Stomach (tissue), 9 donors: ENCODE measurements around the gene PLEKHH3. TPM values are rescaled to one million over a fixed set of nuclear protein-coding genes. Genes with fewer than 3 reads are reported as not detected.

Experiments
- DNase-seq, 2 donors: peaks; one replicate each; pipeline versions ENCODE4 v3.0.0 to v3.0.0-alpha.2; 2013 to 2019
- H3K27ac ChIP-seq, 5 donors: fragments of 200-600 bp in 4 of 5; sonication (generic) in 4 of 5; one replicate each; pipeline ENCODE4 v1.5.1; 2013 to 2019; ENCODE audit warnings: mild to moderate bottlenecking in 1 of 5, moderate library complexity in 1 of 5
- H3K27me3 ChIP-seq, 3 donors: fragments of 200-600 bp; sonication (generic); one replicate each; pipeline ENCODE4 v1.5.1; 2017 to 2019; ENCODE audit warnings: mixed run types in 1 of 3
- H3K36me3 ChIP-seq, 4 donors: fragments of 200-600 bp; sonication (generic); 1 replicate in 3 of 4; 2 replicates in 1 of 4; pipeline ENCODE4 v1.5.1; 2016 to 2019
- H3K4me1 ChIP-seq, 4 donors: fragments of 200-600 bp; sonication (generic); one replicate each; pipeline ENCODE4 v1.5.1; 2016 to 2019
- H3K4me3 ChIP-seq, 4 donors: fragments of 200-600 bp; sonication (generic) in 3 of 4; one replicate each; pipeline ENCODE4 v1.5.1; 2016 to 2019; ENCODE audit warnings: mild to moderate bottlenecking in 1 of 4
- H3K9me3 ChIP-seq, 4 donors: fragments of 200-600 bp; sonication (generic); one replicate each; pipeline ENCODE4 v1.5.1; 2016 to 2019
- CTCF ChIP-seq, 7 experiments: fragments of 450-650 bp in 4 of 7; fragments of 200-600 bp in 3 of 7; sonication (generic) in 3 of 7; IDR thresholded peaks; one replicate each; pipeline ENCODE4 v1.5.1; 2016 to 2019; ENCODE audit warnings: antibody characterized with exemption in 7 of 7, control low read depth in 2 of 7, mild to moderate bottlenecking in 1 of 7
- EP300 ChIP-seq: sonication (generic); formaldehyde crosslinking; IDR thresholded peaks from one replicate; pipeline ENCODE4 v1.6.1; 2017; ENCODE audit warnings: antibody characterized with exemption
- POLR2A ChIP-seq, 4 donors: fragments of 450-650 bp; IDR thresholded peaks; one replicate each; pipeline ENCODE4 v1.6.1; 2016; ENCODE audit warnings: antibody characterized with exemption in 4 of 4, control low read depth in 2 of 4, mild to moderate bottlenecking in 1 of 4, moderate library complexity in 1 of 4
- POLR2AphosphoS5 ChIP-seq, 3 donors: sonication (generic); formaldehyde crosslinking; IDR thresholded peaks; one replicate each; pipeline ENCODE4 v1.6.1; 2016; ENCODE audit warnings: antibody characterized with exemption in 3 of 3
- WGBS, 5 donors: extraction: QIAGEN DNeasy Blood & Tissue Kit in 3 of 5; methylation state at CpG; one replicate each; pipeline versions ENCODE4 v1.1.5 to v1.1.7; 2013 to 2018; 5-methylcytosine and 5-hydroxymethylcytosine counted together
- intact Hi-C: fragments of 100-400 bp; cut with DNase I; formaldehyde crosslinking; loops from one replicate; pipeline ENCODE4 v1.15.1; 2023; ENCODE audit warnings: low total_unique reads
- polyA plus RNA-seq, 3 donors: library from polyadenylated mRNA; stranded (reverse); fragments of 200-250 nt; gene quantifications; one replicate each; pipeline ENCODE4 v1.2.3, GENCODE V29; 2013
- total RNA-seq, 5 donors: library from RNA; depleted of rRNA; stranded (reverse); fragments of >200 nt; gene quantifications; one replicate each; pipeline versions ENCODE4 v1.1.0 to v1.2.3, GENCODE V29; 2014 to 2016
- donor health status: healthy with polysubstance abuse.
- donor health status: Bipolar disorder and iron deficiency.
- donor health status: healthy.

Gene PLEKHH3
- total and polyA plus RNA-seq, 8 donors, result 16.5 to 96.0 (median 40.4) TPM

DNA sequence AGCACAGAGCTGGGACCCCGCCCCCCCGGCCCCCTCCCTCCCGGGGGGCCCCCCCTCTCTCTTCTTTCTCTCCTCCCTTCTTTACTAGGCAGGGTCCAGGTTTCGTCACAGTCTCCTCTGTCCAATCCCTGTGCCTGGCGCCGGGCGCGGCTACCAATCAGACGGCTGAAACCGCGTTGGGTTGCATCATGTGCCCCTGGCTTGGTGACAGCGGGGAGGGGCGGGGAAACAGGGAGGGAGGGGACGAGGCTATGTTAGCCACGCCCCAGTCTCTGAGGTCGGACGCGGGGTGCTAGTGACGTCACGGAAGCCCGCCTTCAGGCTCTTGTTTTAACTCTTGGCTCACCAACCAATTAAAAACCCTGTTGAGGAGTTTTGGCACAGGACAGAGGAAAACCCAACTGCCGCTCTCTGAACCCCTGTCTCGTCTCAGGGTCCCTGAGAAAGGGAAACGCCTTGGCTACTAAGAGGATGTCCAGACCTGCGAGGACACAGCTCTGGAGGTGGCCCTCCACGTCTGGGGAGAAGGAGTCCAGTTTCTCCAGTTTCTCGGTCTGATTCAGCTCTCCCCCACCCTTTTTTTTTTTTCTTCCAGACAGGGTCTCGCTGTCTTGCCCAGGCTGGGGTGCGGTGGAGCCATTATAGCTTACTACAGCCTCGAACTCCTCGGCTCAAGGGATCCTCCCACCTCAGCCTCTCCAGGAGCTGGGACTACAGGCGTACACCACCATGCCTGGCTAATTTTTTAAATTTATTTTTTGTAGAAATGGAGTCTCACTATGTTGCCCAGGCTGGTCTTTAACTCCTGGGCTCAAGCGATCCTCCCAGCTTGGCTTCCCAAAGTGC lies 441 bp upstream of the PLEKHH3 start:
- H3K4me1 ChIP-seq, result peaks cover 62 to 89% (median 81%) of the 10 kb centered on the region in 4 donors
- intact Hi-C loops, result no loop called here
- 1 to 4% (median 3%) methylated on average over 15 to 32 of the region's 33 CpGs for WGBS, 5 donors

GRCh38 chr17:42675965-42676423 lies 800 bp downstream of the PLEKHH3 start:
- Histone ChIP-seq H3K27ac (peak overlapping the region; percentile 75 to 99 (median 96)), H3K27me3 (peaks cover 0 to 48% (median 0%) of the 10 kb centered on the region in 3 donors), H3K9me3 (no peaks in the 10 kb centered on the region), H3K4me3 (peak overlapping the region; percentile 85 to 96 (median 90)), H3K36me3 (peaks cover 26 to 28% (median 27%) of the 10 kb centered on the region in 4 donors), H3K4me1 (peaks cover 54 to 87% (median 76%) of the 10 kb centered on the region in 4 donors)
- TF ChIP-seq EP300, result no peak
- no peak for TF ChIP-seq CTCF (IDR thresholded peaks at IDR 0.05)
- TF ChIP-seq POLR2A (IDR thresholded peaks at IDR 0.05), result no peak
- peak in 2 of 3 donors; percentile 75 to 76 for TF ChIP-seq POLR2AphosphoS5 (IDR thresholded peaks at IDR 0.05)
- DNase-seq, result peak; percentile 82 to 85
- WGBS, 5 donors, result 0 to 2% (median 1%) methylated on average over 8 to 43 of the region's 43 CpGs
- intact Hi-C loops, result no loop called here

More for the DNA sequence above, 441 bp upstream of the PLEKHH3 start:
- peaks cover 13 to 16% (median 14%) of the 10 kb centered on the region in 4 donors for H3K36me3 ChIP-seq
- DNase-seq, result peak; percentile 100
- TF ChIP-seq EP300 (no peak), CTCF (IDR thresholded peaks at IDR 0.05) (peak in 1 of 7 experiments; percentile 14), POLR2A (IDR thresholded peaks at IDR 0.05) (no peak), POLR2AphosphoS5 (IDR thresholded peaks at IDR 0.05) (peak in 2 of 3 donors; percentile 65 to 78)
- H3K4me3 ChIP-seq, result peak overlapping the region; percentile 85 to 96 (median 90)
- peak overlapping the region; percentile 91 to 99 (median 97) for H3K27ac ChIP-seq
- H3K9me3 ChIP-seq, result no peaks in the 10 kb centered on the region
- peaks cover 0 to 49% (median 0%) of the 10 kb centered on the region in 3 donors for H3K27me3 ChIP-seq

- H3K27ac ChIP-seq, result peak overlapping the region; percentile 75 to 99 (median 96)
- peaks cover 51 to 87% (median 78%) of the 10 kb centered on the region in 4 donors for H3K4me1 ChIP-seq
- TF ChIP-seq CTCF (IDR thresholded peaks at IDR 0.05), result no peak
- TF ChIP-seq EP300, result no peak
- TF ChIP-seq POLR2A (IDR thresholded peaks at IDR 0.05), result no peak
- no peak for TF ChIP-seq POLR2AphosphoS5 (IDR thresholded peaks at IDR 0.05)
- peak; percentile 76 to 77 for DNase-seq
- WGBS, 5 donors, result 0 to 1% (median 1%) methylated on average over 18 to 27 of the region's 27 CpGs
- peaks cover 31 to 33% (median 32%) of the 10 kb centered on the region in 4 donors for H3K36me3 ChIP-seq
- intact Hi-C loops, result no loop called here
- H3K27me3 ChIP-seq, result peaks cover 0 to 54% (median 0%) of the 10 kb centered on the region in 3 donors
- H3K4me3 ChIP-seq, result peak overlapping the region; percentile 85 to 96 (median 90)
- H3K9me3 ChIP-seq, result no peaks in the 10 kb centered on the region
Observed at GRCh38 chr17:42675348-42675964, 1.3 kb downstream of the PLEKHH3 start.

DNA sequence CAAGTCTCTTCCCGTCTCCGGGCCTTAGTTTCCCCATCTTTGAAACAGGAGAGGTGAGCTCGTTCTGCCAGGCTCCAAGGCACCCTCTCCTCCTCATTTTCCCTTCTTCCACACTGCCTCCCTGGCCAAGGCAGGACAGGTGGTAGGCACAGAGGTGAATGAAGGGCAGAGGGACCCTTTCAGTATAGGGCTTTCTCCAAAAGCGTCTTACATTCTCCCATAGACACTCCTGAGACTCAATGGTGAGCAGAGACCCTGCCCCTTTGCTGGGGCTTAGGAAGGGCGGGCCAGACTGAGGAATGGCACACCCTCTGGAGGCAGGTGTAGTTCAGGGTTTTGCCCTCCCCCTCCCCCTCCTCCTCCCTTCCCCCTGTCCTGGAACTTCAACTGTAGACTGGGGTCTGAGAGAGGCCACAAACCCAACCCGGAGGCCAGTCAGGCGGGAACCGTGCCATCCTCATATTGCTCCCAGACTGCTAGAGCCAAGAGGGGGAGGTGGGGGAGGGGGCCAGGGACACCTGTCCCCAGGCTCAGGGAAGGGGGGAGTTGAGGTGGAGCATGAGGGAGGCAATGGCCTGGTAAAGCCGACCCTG lies 1.9 kb downstream of the PLEKHH3 start:
- intact Hi-C loops, result no loop called here
- Histone ChIP-seq H3K4me3 (peak overlapping the region; percentile 85 to 96 (median 90)), H3K9me3 (no peaks in the 10 kb centered on the region), H3K4me1 (peaks cover 45 to 86% (median 75%) of the 10 kb centered on the region in 4 donors), H3K27ac (peak overlapping the region; percentile 75 to 99 (median 96)), H3K27me3 (peaks cover 0 to 54% (median 0%) of the 10 kb centered on the region in 3 donors), H3K36me3 (peaks cover 35 to 39% (median 38%) of the 10 kb centered on the region in 4 donors)
- DNase-seq, result peak; percentile 66 to 67
- 14 to 34% (median 16%) methylated on average over 8 to 9 of the region's 9 CpGs for WGBS, 5 donors
- no peak for TF ChIP-seq EP300
- TF ChIP-seq POLR2AphosphoS5 (IDR thresholded peaks at IDR 0.05), result no peak
- no peak for TF ChIP-seq POLR2A (IDR thresholded peaks at IDR 0.05)
- peak in 1 of 7 experiments; percentile 5 for TF ChIP-seq CTCF (IDR thresholded peaks at IDR 0.05)
